ENCODE data around the gene SLC6A18.

DNA sequence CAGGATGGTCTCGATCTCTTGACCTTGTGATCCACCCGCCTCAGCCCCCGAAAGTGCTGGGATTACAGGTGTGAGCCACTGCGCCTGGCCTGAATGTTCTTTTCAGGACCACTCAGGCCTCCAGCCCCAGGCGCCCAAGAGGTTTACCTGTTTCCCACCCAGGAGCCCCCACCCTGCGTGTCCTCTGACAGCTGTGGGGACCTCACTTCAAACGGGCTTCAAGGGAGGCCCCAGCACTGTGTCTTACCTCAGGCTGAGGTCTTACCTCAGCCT, 42.9 kb upstream of the SLC6A18 start:
- no peak for TF ChIP-seq SIN3A (IDR thresholded peaks at IDR 0.05; ENCODE audit: borderline replicate concordance, insufficient read depth, low read length)
- TF ChIP-seq POLR2AphosphoS5 (IDR thresholded peaks at IDR 0.05; ENCODE audit: low read depth, low read length), result no peak
- TF ChIP-seq, protein P1, sequence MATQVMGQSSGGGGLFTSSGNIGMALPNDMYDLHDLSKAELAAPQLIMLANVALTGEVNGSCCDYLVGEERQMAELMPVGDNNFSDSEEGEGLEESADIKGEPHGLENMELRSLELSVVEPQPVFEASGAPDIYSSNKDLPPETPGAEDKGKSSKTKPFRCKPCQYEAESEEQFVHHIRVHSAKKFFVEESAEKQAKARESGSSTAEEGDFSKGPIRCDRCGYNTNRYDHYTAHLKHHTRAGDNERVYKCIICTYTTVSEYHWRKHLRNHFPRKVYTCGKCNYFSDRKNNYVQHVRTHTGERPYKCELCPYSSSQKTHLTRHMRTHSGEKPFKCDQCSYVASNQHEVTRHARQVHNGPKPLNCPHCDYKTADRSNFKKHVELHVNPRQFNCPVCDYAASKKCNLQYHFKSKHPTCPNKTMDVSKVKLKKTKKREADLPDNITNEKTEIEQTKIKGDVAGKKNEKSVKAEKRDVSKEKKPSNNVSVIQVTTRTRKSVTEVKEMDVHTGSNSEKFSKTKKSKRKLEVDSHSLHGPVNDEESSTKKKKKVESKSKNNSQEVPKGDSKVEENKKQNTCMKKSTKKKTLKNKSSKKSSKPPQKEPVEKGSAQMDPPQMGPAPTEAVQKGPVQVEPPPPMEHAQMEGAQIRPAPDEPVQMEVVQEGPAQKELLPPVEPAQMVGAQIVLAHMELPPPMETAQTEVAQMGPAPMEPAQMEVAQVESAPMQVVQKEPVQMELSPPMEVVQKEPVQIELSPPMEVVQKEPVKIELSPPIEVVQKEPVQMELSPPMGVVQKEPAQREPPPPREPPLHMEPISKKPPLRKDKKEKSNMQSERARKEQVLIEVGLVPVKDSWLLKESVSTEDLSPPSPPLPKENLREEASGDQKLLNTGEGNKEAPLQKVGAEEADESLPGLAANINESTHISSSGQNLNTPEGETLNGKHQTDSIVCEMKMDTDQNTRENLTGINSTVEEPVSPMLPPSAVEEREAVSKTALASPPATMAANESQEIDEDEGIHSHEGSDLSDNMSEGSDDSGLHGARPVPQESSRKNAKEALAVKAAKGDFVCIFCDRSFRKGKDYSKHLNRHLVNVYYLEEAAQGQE (IDR thresholded peaks at IDR 0.05; ENCODE audit: insufficient read depth in 1 of 2, low read depth in 2 of 2, low read length in 2 of 2), result no peak
- no peak for TF ChIP-seq FOXP2 (optimal IDR thresholded peaks at IDR 0.05; ENCODE audit: borderline replicate concordance, extremely low read depth, extremely low read length, insufficient read depth)
- TF ChIP-seq TAF1 (IDR thresholded peaks at IDR 0.05; ENCODE audit: borderline replicate concordance, insufficient read depth, low read length), result no peak

All from PFSK-1 (cell line).